ENCODE measurements around the gene TLNRD1. TPM values are rescaled to one million over a fixed set of nuclear protein-coding genes. Genes with fewer than 3 reads are reported as not detected.

The TLNRD1 gene
- total RNA-seq, 1 experiment from 2014 or later: 24.7 TPM

DNA sequence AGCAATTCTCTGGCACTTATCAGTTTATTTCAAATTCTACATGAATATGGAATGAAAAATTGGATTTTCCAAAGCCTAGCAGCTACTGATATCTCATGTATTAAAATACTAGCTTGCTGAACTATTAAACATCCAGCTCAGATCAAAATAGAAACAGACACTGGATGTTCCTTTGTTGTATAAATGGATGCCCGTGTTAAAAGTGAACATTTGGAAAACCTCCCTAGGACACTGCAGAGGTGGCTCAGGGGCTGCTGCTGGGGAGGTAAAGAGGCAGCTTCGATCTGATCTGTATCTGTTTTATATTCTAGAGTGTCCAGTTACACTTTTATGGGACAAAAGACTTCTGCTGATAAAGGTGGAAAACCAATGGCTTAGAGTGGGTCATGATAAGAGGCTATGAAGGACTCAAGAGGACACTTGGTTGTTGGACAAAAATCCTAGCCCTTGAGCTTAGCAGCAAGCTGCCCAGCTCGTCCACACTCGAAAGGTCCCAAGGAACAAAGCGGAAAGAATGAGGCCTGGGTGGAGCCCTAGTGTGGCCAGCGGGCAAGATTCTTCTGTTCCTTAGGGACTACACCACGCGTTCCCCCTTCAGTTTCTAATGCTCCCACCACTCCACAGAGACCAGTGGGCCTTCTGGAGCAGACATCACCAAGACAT lies 21.1 kb upstream of the TLNRD1 start:
- intact Hi-C loops (cut with micrococcal nuclease; ENCODE audit: unreplicated experiment) (loop anchor here (5.0 kb wide), 1 partner anchor 288 kb away; no protein-coding TSS in a partner anchor), in situ Hi-C loops (cut with HindIII; ENCODE audit: low pct_unique_long_range_greater_than_20kb, low sequenced_read_pairs) (no loop called here)
- TF ChIP-seq, protein P1, sequence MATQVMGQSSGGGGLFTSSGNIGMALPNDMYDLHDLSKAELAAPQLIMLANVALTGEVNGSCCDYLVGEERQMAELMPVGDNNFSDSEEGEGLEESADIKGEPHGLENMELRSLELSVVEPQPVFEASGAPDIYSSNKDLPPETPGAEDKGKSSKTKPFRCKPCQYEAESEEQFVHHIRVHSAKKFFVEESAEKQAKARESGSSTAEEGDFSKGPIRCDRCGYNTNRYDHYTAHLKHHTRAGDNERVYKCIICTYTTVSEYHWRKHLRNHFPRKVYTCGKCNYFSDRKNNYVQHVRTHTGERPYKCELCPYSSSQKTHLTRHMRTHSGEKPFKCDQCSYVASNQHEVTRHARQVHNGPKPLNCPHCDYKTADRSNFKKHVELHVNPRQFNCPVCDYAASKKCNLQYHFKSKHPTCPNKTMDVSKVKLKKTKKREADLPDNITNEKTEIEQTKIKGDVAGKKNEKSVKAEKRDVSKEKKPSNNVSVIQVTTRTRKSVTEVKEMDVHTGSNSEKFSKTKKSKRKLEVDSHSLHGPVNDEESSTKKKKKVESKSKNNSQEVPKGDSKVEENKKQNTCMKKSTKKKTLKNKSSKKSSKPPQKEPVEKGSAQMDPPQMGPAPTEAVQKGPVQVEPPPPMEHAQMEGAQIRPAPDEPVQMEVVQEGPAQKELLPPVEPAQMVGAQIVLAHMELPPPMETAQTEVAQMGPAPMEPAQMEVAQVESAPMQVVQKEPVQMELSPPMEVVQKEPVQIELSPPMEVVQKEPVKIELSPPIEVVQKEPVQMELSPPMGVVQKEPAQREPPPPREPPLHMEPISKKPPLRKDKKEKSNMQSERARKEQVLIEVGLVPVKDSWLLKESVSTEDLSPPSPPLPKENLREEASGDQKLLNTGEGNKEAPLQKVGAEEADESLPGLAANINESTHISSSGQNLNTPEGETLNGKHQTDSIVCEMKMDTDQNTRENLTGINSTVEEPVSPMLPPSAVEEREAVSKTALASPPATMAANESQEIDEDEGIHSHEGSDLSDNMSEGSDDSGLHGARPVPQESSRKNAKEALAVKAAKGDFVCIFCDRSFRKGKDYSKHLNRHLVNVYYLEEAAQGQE (IDR thresholded peaks at IDR 0.05; ENCODE audit: insufficient read depth in 1 of 2, low read depth in 2 of 2, low read length in 1 of 2): no peak
- TF ChIP-seq TCF7L2 (IDR thresholded peaks at IDR 0.05; ENCODE audit: low read depth, low read length) (no peak), SIN3A (IDR thresholded peaks at IDR 0.05; ENCODE audit: borderline replicate concordance, insufficient read depth, low read depth, low read length) (no peak), POLR2AphosphoS5 (IDR thresholded peaks at IDR 0.05; ENCODE audit: low read depth, low read length) (no peak)
- TF ChIP-seq, protein P2, sequence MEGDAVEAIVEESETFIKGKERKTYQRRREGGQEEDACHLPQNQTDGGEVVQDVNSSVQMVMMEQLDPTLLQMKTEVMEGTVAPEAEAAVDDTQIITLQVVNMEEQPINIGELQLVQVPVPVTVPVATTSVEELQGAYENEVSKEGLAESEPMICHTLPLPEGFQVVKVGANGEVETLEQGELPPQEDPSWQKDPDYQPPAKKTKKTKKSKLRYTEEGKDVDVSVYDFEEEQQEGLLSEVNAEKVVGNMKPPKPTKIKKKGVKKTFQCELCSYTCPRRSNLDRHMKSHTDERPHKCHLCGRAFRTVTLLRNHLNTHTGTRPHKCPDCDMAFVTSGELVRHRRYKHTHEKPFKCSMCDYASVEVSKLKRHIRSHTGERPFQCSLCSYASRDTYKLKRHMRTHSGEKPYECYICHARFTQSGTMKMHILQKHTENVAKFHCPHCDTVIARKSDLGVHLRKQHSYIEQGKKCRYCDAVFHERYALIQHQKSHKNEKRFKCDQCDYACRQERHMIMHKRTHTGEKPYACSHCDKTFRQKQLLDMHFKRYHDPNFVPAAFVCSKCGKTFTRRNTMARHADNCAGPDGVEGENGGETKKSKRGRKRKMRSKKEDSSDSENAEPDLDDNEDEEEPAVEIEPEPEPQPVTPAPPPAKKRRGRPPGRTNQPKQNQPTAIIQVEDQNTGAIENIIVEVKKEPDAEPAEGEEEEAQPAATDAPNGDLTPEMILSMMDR (IDR thresholded peaks at IDR 0.05): no peak
- Histone ChIP-seq H3K36me3 (ENCODE audit: control insufficient read depth, insufficient read depth, low read length) (peaks cover 3% of the 10 kb centered on the region; the same call in 1 of the 2 replicates), H3K4me3 (ENCODE audit: low read depth in 2 of 2, low read length in 2 of 2) (no peak overlapping the region), H3K27me3 (ENCODE audit: control insufficient read depth, insufficient read depth, low read length) (no peaks in the 10 kb centered on the region), H3K27ac (ENCODE audit: low read length) (no peak overlapping the region), H3K4me1 (ENCODE audit: control insufficient read depth, insufficient read depth, low read length) (no peaks in the 10 kb centered on the region), H3K9me3 (ENCODE audit: control insufficient read depth, insufficient read depth, low read depth, low read length) (no peaks in the 10 kb centered on the region)
- DNase-seq (ENCODE audit: low read depth, low spot score) (no peak), ATAC-seq (no peak)
- CTCF ChIA-PET: interaction anchor here (0.6 kb wide), 1 partner anchor 516 kb away, joined by 3 read pairs; no protein-coding TSS in a partner anchor
- POLR2A ChIA-PET: no interaction called here
- BruUV-seq (replicated peaks): no TSS peak

GRCh38 chr15:80982205-80982604 lies 18.5 kb upstream of the TLNRD1 start:
- Histone ChIP-seq H3K4me1 (ENCODE audit: control insufficient read depth, insufficient read depth, low read length) (0 out of 2 replicates have a peak, but pooled peaks cover 3% of the 10 kb centered on the region), H3K27ac (ENCODE audit: low read length) (no peak overlapping the region), H3K36me3 (ENCODE audit: control insufficient read depth, insufficient read depth, low read length) (peaks cover 3% of the 10 kb centered on the region; the same call in 1 of the 2 replicates), H3K27me3 (ENCODE audit: control insufficient read depth, insufficient read depth, low read length) (no peaks in the 10 kb centered on the region), H3K9me3 (ENCODE audit: control insufficient read depth, insufficient read depth, low read depth, low read length) (no peaks in the 10 kb centered on the region), H3K4me3 (ENCODE audit: low read depth in 2 of 2, low read length in 2 of 2) (no peak overlapping the region)
- DNase-seq (ENCODE audit: low read depth, low spot score) (no peak), ATAC-seq (no peak)
- ChIA-PET CTCF (interaction anchor here (0.6 kb wide), 1 partner anchor 124 kb away, joined by 3 read pairs; no protein-coding TSS in a partner anchor), POLR2A (no interaction called here)
- BruUV-seq (replicated peaks): no TSS peak
- in situ Hi-C loops (cut with HindIII; ENCODE audit: low pct_unique_long_range_greater_than_20kb, low sequenced_read_pairs) (no loop called here), intact Hi-C loops (cut with micrococcal nuclease; ENCODE audit: unreplicated experiment) (no loop called here)
- TF ChIP-seq, protein P2 (IDR thresholded peaks at IDR 0.05): peak; percentile 25; the same call in 1 of the 2 replicates
- no peak for TF ChIP-seq SIN3A (IDR thresholded peaks at IDR 0.05; ENCODE audit: borderline replicate concordance, insufficient read depth, low read depth, low read length)
- TF ChIP-seq TCF7L2 (IDR thresholded peaks at IDR 0.05; ENCODE audit: low read depth, low read length): no peak
- no peak for TF ChIP-seq POLR2AphosphoS5 (IDR thresholded peaks at IDR 0.05; ENCODE audit: low read depth, low read length)
- TF ChIP-seq, protein P1 (IDR thresholded peaks at IDR 0.05; ENCODE audit: insufficient read depth in 1 of 2, low read depth in 2 of 2, low read length in 1 of 2): no peak
